DMS114 treated with DMSO at 0.1 percent for 48 hours (cell line): Measurements from ENCODE around the gene FOLR1.
A peak's percentile ranks its signal among the peaks of the same experiment; 100 is the strongest.

ENCODE experiments used
- DNase-seq: peaks from one replicate; lab custom pipeline; 2025; ENCODE audit not compliant: unreplicated experiment; lab: John Stamatoyannopoulos, UW

Gene FOLR1

DNA sequence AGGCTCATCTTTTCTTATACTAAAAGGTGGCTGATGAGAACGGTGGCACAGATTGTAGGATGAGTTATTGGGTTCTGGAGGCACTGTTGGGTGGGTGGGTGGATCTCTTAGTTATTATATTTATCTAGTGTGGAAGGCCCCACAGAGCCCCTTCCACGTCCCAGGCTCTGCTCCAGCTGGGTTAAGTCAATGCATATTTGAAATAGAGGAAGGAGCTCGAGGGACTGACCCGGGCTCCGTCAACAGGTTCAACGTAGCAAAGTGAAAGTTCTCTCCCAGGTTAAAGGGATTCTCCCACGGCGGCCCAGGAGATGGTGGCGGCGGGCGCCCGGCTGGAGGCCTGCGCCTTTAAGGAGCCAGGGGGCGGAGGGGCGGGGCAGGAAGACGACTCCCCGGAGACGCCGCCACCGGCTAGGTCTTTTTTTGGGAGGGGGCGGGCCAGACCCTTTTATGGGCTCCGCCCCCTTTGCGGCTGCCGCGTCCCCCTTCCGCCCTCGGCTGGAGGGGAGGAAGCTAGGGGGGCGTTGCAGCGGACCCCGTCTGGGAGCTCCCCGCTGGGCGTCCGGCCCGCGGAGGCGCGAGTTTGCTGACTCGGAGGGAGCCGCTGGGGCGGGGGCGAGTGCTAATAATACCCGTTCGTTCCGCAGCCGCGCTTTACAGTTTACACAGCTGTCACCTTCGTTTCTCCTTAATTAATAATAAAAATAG is 31.1 kb downstream of the FOLR1 start:
- DNase-seq, result peak; percentile 64

DNA sequence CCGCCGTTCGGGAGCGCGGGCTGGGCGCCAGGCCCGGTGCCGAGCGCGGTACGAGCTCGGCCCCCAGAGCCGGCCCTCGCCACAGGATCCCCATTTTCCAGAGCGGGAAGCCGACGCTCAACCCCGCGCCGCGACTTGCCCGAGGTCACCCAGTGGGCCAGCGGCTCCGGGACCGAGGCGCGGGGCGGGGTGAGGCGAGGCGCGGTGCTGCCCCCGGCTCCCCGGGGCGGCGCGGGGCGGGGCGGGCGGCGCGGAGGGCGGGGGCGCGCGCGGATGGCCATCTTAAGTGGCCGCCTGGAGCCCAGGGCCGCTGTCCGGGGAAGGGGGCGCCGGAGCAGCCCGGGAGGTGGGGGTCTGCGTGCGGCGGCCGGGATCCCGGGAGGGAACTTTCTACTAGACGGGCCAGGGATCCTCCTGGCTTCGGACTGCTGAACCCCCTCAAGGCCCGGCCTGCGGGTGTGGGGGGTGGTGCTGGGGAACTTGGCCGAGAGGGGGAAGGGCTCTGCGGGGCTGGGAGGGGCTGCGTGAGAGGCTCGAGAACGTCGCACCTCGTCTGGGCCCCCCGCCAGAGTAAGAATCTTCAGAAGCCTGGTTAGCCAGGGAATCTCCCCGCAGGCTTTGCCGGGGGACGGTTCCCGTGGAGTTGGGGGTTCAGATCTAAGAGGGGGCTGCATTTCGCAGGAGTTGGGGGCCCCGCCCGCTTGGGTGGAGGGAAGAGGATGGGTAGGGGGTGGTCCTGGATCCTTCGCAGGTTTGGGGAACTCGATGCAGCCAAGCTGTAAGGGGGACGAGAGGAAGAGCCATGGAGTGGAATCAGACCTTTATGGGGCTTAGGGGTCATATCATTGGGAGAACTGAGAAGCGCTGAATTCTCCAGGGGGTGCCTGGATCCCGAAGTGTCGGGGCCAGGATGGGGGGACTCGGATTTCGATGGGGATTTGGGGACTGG is 31.9 kb downstream of the FOLR1 start:
- no peak for DNase-seq

DNA sequence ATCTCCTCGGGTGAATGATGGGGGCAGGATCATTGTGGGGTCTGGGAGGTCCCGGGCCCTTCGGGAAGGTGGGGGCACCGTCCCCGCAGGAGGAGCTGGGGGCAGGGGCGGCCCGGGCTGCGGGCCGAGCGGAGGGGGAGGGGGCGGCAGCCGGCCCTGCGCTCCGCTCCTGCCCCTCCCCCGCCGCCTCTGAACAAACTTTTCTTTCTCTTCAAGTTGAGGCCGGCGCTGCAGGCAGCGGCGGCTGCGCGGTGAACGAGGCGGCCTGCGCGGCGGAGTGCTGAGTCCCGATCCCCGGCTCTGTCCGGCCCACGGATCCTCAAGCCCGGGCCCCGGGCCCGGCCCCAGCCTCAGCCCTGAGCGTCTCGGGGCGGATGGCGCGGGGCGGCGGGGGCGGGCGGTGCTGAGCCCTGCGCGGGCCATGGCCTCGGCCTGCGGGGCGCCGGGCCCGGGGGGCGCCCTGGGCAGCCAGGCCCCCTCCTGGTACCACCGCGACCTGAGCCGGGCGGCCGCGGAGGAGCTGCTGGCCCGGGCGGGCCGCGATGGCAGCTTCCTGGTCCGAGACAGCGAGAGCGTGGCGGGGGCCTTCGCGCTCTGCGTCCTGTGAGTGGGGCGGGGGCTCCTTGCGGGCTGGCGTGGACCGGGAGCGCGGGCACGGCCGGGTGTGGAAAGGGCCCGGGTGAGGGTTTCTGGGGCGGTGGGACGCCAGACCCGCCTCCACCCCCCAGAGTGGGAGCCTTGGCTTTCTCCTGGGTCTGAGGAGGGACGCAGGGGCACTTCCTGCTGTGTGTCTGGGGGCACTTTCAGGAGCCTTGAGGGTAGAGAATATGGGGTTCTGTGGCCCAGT is 32.8 kb downstream of the FOLR1 start, which contains the start of gene INPPL1:
Gene INPPL1, plus strand, starts transcription at position 204 of the 847 bp plus-strand sequence. Its CDS starts 218 bp downstream, at position 422.
- DNase-seq, result no peak

DNA sequence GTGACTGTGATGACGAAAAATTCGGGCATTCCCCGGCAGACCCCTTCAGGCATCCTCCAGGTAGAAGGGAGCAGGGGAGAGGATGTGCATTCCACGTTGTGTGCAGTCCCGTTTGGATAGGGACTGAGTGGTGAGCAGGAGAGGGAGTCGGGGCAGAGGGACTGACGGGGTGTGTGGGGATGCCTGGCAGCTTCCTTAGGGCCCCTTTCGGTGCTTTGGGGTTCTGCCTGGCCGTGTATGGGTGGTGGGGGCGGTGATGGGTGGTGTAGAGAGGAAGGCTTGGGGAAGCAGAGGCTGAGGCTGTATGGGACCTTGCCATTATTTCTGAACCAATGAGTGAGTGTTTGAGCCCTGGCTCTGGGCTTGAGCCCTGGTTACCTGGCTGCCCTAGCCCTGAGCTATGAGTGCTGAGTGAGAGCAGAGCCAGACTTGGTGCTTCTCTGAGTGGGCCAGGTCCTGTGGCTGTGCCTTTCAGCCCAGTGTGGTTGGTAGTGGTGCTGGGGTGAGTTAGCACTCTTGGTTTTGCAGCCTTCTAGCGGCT is 33.5 kb downstream of the FOLR1 start:
- no peak for DNase-seq

DNA sequence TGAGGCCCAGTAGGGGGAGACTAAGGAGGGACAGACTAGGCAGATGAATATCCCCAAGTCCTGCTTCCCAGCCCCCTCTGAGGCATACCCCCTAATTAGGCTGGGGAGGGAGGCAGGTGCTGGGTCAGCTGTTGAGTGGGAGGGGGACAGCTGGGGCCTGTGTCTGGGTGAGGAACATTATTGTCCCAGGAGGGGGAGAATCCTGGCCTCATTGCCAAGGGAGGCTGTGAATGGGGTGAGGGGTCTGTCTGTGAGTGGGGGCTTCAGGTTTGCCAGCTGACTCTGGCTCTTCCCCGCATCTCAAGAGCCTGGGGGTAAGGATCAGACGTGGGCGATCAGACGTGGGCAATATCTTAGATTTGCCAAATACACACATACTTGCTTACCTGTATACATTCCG is 34.8 kb downstream of the FOLR1 start:
- no peak for DNase-seq

DNA sequence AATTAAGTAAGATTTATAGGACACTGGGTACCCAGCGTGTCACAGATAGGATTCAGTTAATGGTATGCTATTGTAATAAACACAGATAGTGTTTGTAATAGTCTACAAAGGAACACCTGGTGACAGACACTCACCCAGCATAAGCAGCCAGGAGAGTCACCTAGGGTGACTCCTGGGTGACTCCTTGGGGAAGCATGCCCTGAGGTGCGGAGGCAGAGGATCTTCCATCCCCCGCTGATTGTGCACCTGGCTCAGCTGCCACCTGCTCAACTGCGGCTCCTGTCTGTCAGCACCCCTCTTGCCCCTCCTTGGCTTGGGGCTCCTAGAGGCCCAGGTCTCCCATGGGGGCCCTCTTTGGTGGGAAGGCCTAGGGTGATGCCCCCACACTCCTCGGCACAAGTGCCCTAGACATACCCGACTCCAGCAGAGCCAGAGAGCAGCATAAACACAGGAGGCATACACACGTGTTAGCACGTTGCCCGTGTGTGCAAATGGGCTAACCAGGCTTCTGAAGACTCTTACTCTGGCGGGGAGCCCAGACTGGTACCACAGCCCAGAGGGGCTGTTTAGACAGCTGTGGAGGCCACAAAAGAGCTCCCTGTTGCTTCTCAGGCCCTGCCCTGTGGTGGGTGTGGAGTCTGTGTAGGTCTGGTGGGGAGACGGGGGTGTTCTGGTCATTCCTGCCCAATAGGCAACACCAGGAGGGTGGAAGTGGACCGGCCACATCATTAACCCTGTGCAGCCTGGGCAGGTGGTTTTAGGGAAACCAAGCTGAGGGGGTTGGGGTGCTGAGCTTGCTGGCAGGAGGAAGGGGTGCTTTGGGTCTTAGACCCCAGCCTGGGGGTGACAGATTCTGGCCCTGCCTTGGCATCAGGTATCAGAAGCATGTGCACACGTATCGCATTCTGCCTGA is 35.6 kb downstream of the FOLR1 start:
- DNase-seq, result no peak

DNA sequence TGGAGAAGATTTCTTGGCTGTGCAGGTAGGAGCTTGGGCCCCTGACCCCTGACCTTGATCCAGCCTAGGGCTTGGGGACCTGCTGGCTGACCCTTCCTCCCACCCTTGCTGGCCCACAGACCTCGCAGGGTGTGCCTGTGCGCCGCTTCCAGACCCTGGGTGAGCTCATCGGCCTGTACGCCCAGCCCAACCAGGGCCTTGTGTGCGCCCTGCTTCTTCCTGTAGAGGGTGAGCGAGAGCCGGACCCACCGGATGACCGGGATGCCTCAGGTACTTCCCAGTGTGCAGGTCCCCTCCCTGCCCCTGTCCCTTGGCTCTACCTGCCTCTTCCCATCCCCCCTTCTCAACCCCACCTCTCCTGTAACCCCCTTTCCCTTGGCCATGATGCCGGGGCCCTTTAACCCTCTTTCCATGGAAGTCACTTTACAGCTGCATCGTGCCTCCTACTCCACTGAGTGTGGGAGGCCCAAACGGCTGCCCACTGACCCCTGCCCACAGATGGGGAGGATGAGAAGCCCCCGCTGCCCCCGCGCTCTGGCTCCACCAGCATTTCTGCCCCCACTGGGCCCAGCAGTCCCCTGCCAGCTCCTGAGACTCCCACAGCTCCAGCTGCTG is 36.4 kb downstream of the FOLR1 start:
- no peak for DNase-seq

DNA sequence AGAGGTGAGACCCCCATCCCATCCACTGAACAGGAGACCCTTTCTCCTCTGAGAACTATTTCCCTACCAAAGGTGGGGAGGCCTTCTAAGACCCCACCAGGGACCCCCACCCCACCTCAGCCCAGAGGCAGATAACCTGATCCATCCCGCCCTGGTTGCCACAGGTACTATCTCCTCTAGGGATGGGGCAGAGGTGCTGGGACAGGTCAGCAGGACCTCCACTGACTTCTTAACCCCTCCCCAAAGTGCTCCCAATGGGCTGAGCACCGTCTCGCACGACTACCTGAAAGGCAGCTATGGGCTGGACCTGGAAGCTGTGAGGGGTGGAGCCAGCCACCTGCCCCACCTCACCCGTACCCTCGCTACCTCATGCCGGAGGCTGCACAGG is 36.9 kb downstream of the FOLR1 start:
- no peak for DNase-seq

DNA sequence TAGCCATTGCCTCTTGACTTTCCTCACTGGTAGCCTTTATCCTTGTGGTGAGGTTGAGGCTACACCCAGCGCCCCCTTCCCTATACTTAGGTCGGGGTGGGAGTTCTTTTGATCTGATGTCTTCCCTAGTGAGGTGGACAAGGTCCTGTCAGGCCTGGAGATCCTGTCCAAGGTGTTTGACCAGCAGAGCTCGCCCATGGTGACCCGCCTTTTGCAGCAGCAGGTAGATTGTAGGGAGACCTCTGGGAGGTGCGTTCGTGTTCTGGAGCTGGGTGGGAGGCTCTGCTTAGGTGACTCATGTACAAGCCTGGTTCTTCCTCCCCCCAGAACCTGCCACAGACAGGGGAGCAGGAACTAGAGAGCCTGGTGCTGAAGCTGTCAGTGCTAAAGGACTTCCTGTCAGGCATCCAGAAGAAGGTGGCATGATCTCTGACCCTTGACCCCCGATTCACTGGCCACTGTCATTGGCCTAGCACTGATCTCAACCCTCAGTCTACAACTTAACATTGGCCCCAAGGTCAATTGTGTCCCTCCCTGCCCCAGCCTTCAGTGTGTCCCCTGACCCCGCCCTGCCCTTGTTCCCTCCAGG is 37.5 kb downstream of the FOLR1 start:
- DNase-seq, result no peak

DNA sequence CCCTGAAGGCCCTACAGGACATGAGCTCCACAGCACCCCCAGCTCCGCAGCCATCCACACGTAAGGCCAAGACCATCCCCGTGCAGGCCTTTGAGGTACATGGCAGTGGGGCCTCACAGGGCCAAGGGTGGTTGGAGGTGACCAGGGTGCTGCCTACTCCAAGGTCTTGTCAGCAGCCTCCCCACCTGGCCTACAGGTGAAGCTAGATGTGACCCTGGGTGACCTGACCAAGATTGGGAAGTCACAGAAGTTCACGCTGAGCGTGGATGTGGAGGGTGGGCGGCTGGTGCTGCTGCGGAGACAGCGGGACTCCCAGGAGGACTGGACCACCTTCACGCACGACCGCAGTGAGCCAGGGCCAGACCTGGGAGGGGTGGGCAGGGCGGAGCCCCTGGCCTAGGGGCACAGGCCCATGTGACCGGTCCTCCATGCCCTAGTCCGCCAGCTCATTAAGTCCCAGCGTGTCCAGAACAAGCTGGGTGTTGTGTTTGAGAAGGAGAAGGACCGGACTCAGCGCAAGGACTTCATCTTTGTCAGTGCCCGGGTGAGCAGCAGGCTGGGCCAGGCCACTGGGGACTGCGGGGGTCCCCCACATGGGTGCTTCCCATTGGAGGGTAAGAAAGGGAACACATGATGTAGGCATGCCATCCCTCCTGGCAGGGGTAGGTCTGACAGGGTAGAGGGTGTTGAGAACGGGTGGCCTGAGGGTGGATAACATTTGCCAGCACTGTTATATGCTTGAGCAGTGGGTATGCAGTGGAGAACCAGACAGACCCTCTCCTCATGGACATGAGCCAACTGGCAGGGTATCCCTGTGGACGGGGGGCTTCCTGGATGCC is 38.2 kb downstream of the FOLR1 start:
- DNase-seq, result no peak

DNA sequence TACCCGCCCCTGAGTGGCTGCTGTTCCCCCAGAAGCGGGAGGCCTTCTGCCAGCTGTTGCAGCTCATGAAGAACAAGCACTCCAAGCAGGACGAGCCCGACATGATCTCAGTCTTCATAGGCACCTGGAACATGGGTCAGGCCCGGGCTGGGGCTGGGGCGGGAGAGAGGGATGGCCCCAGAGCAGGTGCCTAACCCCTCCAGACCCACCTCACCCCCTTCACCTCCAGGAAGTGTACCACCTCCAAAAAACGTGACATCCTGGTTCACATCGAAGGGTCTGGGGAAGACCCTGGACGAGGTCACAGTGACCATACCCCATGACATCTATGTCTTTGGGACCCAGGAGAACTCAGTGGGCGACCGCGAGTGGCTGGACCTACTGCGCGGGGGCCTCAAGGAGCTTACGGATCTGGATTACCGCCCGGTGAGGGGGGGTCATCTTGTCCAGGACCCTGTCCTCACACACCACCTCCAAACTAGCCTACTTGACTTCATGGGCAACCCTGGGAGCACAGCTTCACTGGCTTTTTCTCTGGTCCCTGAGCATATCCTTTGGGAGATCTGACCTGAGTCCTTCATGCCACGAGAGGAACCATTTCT is 38.9 kb downstream of the FOLR1 start:
- no peak for DNase-seq

DNA sequence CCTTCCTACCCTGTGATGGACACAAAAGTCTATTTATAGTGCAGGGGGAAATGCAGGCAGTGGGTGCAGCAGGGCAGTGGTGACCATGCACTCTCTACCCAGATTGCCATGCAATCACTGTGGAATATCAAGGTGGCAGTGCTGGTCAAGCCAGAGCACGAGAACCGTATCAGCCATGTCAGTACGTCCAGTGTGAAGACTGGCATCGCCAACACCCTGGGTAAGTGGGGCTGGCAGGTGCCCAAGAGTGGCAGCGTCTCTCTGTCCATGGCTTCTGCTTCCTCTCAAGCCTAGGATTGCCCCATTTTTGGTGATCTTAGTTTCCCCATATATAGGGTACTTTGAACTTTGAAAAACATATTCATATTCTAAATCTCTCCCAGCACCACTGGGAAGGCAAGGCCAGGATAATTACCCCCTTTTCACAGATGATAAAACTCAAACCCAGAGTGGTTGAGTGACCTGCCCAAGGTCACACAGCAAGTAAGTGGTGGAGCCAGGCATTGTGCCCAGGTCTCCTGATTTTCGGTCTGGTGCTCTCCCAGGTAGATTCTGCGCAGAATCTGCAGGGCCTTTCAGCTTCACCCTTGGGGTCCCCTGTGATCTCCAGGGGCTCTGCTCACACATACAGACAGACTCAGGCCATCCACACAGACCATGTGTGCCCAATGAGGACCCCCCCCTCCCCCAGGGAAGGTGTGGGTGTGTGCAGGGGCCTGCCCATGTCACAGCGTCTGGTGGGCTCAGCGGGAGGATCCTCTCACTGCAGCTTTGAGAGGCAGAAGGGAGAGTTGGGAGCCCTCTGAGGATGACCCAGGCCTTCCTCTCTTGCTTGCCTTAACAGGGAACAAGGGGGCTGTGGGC is 39.7 kb downstream of the FOLR1 start:
- no peak for DNase-seq

DNA sequence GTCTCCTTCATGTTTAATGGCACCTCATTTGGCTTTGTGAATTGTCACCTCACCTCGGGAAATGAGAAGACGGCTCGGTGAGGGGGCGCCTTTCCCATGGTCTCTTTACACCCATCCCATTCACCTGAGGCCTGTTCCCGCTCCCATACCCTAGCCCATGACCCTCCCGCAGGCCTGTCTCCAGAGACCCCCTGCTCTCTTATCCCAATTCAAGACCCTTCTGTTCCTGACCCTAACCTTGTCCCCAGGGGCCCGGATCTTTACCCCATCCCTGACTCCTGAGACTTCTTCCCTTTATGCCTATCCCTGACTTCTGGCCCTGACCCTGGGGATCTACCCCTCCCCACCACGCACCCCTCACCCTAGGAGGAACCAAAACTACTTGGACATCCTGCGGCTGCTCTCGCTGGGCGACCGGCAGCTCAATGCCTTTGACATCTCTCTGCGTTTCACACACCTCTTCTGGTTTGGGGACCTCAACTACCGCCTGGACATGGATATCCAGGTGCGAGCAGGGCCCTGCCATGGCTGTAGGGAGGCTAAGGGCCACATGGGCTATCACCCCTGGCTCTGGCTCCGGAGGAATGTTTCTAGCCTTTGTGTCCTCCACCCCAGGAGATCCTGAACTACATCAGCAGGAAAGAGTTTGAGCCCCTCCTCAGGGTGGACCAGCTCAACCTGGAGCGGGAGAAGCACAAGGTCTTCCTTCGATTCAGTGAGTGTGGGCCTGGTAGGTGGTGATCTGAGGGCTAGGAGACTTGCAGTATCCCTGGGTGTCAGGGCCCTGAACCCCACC is 40.5 kb downstream of the FOLR1 start:
- no peak for DNase-seq

DNA sequence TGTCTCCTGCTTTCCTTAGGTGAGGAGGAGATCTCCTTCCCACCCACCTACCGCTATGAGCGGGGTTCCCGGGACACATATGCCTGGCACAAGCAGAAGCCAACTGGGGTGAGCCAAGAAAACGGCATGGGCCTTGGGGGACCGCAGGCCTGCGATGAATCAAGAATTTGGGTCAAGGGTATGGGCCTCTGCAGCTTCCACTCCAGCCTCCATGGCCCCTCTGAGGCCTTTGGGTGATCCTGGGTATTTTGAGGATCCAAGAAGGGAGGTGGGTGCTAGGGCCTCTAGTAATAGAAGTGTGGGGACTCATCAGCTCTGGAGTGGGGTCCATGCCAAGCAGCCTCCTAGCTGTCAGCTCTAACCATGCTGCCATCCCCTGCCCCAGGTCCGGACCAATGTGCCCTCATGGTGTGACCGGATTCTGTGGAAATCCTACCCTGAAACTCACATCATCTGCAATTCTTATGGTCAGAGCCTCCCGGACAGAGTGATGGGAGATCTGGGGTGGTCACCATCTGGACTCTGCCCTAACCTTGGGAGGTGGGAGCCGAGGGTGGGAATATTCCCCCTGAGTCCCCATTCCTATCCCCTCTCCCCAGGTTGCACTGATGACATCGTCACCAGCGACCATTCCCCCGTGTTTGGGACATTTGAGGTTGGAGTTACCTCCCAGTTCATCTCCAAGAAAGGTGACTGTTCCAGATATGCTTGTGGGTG is 41.3 kb downstream of the FOLR1 start:
- no peak for DNase-seq

DNA sequence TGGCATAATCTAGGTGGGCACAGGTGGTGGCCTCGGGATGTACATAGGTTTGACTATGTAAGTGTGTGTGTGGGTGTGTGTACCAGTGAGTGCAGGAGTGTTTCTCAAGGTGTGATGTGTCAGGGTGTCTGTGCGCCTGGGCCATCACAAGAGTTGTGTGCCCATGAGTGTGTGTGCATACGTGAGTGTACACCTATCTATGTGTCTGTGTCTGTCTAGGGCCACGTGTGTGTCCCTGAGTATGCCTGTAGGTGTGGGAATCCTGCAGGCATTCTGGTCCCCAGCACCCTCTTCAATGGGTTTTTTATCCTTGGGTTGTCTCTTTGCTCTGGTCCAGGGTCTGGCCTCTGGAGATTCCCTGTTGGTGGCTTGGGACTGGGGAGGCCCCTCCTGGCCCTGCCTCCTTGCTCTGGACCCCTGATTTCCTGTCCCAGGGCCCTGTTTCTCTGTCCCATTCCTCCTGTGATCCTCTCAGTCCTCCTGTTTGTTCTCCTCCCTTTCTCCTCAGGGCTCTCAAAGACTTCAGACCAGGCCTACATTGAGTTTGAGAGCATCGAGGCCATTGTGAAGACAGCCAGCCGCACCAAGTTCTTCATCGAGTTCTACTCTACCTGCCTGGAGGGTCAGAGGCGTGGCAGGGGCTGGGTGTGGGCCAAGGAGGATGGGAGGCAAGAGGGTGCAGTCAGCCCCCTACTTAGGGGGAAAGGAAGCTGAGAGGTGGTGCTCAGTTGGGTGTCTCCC is 42.0 kb downstream of the FOLR1 start:
- no peak for DNase-seq
